Measurements from ENCODE around the gene GNS.
A peak's percentile ranks its signal among the peaks of the same experiment; 100 is the strongest.

GNS gene

GRCh38 chr12:64670919-64671639 is 88.1 kb downstream of the GNS start:
- peak; percentile 88 for DNase-seq (ENCODE audit: low read depth)
- no peak overlapping the region for H3K4me3 ChIP-seq (ENCODE audit: low read depth, low read length)

GRCh38 chr12:64670019-64670418 is 89.2 kb downstream of the GNS start:
- DNase-seq (ENCODE audit: low read depth), result no peak
- TF ChIP-seq CTCF (conservative IDR thresholded peaks at IDR 0.05; ENCODE audit: low read depth, low read length), result no peak
- no peak overlapping the region for H3K4me3 ChIP-seq (ENCODE audit: low read depth, low read length)

More at GRCh38 chr12:64670919-64671639, 88.1 kb downstream of the GNS start:
- TF ChIP-seq CTCF (conservative IDR thresholded peaks at IDR 0.05; ENCODE audit: low read depth, low read length), result no peak

GRCh38 chr12:64669270-64669842 is 89.8 kb downstream of the GNS start:
- TF ChIP-seq CTCF (conservative IDR thresholded peaks at IDR 0.05; ENCODE audit: low read depth, low read length), result no peak
- DNase-seq (ENCODE audit: low read depth), result peak; percentile 68
- H3K4me3 ChIP-seq (ENCODE audit: low read depth, low read length), result no peak overlapping the region

GRCh38 chr12:64667793-64668192 is 91.4 kb downstream of the GNS start:
- no peak for TF ChIP-seq CTCF (conservative IDR thresholded peaks at IDR 0.05; ENCODE audit: low read depth, low read length)
- DNase-seq (ENCODE audit: low read depth), result no peak
- H3K4me3 ChIP-seq (ENCODE audit: low read depth, low read length), result no peak overlapping the region

- no peak overlapping the region for H3K4me3 ChIP-seq (ENCODE audit: low read depth, low read length)
- peak; percentile 42 for DNase-seq (ENCODE audit: low read depth)
- no peak for TF ChIP-seq CTCF (conservative IDR thresholded peaks at IDR 0.05; ENCODE audit: low read depth, low read length)
Observed at GRCh38 chr12:64666054-64666914, 92.9 kb downstream of the GNS start.

GRCh38 chr12:64665514-64665913 is 93.7 kb downstream of the GNS start:
- peak; percentile 39 for DNase-seq (ENCODE audit: low read depth)
- no peak overlapping the region for H3K4me3 ChIP-seq (ENCODE audit: low read depth, low read length)

More at GRCh38 chr12:64665514-64665913, 93.7 kb downstream of the GNS start:
- no peak for TF ChIP-seq CTCF (conservative IDR thresholded peaks at IDR 0.05; ENCODE audit: low read depth, low read length)
